HG03520 (cell line): ENCODE measurements around the gene DBX2.
"Not testable (repeated sequence)": the region's sequence is repeated elsewhere in the genome, so short reads cannot be mapped to it uniquely, and the experiment has no call there.

Experiments
- ATAC-seq: cut with Tn5 transposase; IDR thresholded peaks from one replicate; pipeline ENCODE4 v1.9.1; 2021; ENCODE audit warnings: mild to moderate bottlenecking, moderate library complexity; ENCODE audit not compliant: unreplicated experiment

The DBX2 gene

DNA sequence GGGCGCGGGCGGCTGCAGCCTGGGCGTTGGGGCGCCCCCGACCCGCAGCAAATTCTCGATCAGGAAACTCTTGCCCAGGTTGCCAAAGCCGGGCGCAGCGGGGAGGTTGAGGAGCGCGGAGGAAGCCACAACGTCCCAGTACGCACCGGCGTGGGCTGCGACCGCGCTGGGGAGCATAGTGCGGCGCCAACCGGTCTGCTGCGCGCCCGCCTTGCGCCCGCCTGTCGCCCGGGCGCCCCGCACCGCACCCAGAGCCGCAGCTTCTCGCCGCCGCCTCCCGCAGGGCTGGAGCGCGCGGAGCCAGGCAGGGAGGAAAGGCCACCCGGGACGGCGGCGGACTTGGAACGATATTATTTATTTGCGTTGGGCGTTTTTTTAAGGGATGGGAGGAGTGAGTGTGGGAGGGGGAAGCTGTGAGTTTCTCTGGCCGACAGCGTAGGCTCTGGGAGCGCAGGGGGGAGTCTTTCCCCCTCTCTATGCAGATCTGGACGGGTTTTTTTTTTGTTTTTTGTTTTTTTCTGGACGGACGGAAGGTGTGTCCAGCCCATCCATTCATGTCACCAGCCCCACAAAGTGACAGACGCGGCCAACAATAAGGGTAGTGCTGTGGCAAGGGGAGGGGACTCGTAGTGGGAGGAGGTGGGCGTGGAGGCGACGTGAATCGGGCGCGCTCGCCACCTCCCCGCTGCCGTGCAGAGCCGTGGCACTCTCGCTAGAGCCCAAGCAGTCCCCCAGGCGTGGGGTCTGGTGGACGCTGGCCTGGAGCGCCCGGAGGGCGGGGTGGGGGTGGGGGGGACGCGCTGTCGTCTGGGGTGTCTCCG, at the start of gene DBX2:
Gene DBX2 (minus strand): TSS at position 349 of the 821 bp plus-strand sequence. CDS start 172 bp downstream, at position 177.
- ATAC-seq, result no peak

DNA sequence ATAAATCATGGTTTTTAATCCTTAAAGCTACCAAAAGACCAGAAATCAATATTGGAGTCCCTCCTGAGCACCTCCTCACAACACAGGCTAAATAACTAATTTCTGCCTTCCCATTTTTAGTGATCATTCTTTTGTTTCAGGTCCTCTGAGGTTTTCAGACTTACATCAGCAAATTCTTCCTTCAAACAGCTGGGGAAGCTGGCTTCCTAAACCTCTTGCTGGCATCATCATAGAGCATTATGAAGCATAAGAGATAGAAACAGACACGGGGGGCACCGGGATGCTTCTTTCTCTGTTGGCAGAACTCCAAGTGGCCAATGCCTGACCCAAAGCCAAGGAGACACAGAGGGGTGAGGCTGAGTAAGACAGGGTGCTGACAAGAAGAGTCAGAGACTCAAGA, 47.9 kb upstream of the DBX2 start:
- no peak for ATAC-seq

DNA sequence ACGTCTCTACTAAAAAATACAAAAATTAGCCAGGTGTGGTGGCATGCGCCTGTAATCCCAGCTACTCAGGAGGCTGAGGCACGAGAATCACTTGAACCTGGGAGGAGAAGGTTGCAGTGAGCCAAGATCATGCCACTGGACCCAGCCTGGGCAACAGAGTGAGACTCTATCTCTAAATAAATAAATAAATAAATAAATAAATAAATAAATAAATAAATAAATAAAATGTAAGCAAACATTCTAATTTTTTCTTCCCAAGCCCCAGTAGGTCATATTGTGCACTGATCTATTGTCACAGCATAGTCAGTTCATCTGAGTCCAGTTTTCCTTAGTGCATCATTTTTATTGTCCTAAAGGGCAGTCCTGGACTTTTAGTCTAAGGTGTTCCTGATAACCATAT, 44.5 kb upstream of the DBX2 start:
- not testable (repeated sequence) for ATAC-seq

DNA sequence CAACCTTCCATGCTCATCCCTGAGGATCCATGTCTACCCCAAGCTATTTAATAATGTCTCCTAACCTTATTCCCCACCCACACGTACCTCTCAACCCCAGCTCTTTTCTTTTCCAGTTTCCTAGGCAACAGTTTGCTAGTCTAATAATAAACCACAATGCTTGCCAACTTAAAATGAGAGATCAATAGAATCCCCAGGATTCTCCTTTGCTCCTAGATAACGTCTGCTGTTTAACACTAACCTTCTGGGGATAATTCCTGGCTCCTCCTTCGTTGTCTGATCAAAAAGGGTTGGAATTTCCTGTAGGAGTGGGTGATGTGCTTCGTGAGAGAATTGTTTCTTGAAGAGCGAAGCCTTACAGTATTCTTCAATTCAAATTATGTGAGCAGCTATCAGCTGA, 42.2 kb upstream of the DBX2 start:
- ATAC-seq, result no peak

DNA sequence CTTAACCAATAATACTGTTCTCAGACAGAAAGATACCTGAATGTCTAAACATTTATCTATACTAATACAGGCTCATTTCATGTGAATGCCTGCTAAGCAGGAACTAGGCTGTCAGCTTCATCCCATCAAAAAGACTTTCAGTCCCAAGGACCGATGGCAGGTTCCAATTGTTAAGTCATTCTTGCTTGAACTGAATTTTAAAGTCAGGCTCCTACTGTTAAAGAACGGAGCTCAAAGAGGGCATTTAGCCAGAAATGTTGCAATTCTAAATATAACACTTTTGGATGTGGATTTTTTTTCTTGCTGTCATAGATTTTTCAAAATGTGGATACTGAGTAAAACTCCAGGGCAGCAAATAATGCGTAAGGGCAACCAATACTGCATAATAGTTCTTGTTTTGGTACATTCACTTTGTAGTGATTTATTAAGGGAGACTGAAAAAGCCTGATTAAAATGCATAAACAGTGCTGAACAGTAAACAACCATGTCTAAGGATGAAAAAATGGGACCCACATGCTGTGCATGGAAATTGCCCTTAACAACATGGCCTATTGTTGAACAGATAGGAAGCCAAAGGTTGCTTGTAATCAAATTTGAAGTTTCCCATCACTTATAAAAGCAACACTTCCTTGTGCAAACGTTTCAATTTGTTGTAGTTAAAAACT, 38.6 kb upstream of the DBX2 start:
- no peak for ATAC-seq

DNA sequence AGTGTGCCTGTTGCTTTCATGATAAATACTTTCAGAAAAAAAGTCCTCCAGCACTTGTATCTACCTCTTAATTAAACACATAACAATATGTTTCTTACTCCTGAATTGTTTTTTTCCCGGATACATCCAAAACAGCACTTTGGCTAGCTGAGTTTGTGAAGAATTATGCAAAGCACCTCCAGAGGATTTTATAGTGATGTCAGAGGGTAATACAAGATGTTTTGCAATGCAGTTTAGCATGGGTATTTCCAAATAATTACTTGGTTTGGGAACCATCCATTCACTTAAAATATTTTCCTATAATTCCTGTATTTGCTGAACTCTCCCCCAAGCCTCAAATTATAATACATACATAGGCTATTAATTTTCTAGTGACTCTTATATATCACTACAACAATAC, 37.7 kb upstream of the DBX2 start:
- no peak for ATAC-seq

DNA sequence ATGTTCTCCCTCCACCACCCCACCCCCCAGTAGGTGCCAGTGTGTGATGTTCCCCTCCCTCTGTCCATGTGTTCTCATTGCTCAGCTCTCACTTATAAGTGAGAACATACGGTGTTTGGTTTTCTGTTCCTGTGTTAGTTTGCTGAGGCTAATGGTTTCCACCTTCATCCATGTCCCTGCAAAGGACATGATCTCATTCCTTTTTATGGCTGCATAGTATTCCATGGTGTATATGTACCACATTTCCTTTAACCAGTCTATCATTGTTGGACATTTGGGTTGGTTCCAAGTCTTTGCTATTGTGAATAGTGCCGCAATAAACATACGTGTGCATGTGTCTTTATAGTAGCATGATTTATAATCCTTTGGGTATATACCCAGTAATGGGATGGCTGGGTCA, 33.3 kb upstream of the DBX2 start:
- ATAC-seq, result not testable (repeated sequence)

DNA sequence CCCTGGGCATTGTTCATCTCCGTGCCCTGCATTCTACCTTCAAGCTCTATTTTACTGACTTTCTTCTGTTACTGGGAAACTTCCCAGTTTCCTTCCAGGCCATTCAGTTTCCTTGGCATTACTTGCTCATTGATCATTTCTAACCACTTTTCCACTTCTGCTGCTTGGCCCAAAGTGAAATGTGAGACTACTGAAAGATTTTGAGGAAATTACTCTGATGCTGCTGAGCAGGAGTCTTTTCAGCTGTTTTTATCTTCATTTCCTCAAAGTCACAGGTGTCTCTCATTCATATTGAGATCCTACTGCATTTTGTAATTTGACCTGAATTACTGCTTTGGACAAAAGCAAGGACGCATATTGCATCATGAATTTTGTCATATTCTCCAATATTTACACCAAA, 26.4 kb upstream of the DBX2 start:
- ATAC-seq, result no peak

DNA sequence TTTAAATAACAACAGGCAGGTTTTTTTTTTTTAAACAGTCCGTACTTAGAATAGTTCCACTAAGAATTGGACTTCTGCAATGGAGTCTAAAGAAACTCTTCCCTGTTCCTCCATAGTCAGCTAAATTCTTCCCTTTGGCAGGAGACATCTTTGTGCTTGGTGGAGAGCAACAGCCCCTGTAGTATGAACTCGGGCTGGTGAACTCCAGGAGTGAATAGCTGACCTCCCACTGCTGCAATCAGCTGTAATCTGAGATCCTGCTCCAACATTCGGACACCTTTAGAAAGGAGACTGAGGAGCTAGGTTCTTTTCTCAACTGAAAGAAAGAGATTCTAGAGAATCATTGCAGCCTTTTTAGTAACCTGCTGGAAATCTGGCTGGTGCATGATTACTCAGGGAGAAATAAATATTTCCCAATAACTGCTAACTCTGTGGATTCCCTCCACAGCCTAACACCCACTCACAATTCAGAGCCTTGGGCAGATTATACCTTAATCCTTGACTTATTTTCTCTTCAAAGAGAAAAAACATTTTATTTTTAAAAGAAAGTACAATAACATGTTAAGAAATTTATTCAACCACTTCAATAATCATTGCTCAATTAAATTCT, 25.6 kb upstream of the DBX2 start:
- ATAC-seq, result no peak

DNA sequence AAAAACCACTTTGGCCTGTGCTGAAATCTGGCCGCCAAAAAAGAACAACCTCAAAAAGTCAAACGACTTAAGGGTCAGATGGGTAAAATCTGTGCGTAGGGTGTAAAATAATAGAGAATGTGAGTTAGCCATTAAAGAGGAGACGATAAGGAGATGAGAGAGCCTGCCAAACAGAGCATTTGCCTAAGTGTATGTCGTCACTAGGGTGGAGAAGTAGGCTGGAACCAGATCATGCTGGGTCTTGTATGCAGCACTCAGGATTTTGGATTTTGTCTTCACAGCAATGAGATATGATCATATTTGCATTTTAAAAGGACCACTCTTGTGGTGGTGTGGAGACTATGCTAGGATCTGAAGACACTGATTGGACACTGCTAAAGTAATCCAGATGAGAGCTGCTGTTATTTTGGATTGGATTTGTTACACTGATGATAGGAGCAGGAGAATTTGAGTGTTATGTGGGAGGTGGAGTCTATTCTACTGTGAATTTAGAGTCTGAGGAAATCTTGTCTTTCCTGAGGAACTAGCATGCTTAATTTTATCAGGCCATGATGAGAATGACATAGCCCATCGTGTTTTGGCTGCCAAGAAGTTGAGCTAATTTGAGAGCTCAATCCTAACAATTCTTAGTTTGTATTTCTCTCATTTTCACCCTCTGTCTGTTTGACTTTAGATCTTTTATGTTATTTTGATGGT, 24.8 kb upstream of the DBX2 start:
- no peak for ATAC-seq

DNA sequence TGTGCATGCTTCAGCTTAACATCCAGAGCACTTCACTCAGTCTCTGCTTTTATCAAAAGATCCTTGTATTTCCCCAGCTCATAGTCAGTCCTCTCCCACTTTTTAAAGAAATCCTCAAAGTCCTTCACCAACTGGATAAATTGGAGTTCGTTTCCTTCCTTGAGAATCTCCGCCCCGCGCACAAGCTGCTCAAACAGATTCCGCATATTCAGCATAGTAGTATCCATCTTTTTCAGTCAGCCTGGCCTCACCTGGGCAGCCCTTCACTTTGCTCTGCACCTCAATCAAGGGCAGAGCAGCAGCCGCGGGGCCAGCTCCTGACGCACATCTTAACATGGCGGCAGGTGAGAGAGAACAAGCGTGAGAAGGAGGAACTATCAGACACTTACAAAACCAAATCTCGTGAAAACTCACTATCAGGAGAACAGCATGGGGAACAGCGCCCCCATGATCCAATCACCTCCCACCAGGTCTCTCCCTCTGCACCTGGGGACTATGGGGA, 14.3 kb upstream of the DBX2 start:
- ATAC-seq, result no peak

DNA sequence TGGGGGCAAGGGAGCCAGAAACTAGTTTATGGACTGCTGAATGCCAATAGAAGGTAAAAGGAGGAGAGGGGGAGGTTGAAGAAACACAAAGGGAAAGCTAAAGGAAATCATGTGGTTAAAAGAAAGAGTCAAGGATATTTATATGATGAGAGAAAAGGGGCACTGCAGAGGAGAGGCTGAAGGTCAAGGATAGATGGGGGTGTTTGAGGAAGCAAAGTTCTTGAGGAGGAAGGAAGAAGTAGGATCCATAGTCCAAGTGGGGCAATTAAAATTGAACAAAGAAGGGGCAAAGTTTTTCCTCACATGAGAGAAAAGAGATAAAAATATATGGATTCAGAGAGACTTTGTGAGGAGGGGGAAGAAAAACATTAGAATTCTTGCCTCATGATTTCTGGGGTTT, 10.1 kb upstream of the DBX2 start:
- ATAC-seq, result no peak

DNA sequence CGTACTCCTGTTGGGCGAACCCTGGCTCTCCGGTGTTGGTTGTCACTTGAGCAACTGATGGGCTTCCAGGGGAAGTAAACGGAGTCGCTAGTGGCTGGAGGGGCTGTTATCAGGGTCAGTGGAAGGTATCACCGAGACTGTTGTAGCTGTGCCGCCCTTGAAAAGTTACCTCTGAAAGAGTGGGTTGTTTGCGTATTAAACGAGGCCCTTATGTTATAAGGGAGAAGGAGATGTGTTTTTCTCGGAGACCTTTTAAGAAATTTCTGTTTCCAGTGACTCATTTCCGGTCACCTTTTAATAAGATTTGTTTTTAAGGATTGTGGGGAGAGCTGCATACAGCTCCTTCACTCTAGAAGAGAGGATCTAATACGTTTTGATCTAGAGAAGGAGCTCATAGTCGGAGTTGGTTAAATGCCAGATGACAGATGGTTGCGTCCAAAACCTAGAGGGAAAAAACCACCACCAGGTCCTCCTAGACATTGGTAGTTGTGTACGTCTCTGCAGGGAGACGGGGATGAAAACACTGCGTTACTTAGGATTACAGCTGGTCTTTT, 750 bp upstream of the DBX2 start:
- no peak for ATAC-seq

DNA sequence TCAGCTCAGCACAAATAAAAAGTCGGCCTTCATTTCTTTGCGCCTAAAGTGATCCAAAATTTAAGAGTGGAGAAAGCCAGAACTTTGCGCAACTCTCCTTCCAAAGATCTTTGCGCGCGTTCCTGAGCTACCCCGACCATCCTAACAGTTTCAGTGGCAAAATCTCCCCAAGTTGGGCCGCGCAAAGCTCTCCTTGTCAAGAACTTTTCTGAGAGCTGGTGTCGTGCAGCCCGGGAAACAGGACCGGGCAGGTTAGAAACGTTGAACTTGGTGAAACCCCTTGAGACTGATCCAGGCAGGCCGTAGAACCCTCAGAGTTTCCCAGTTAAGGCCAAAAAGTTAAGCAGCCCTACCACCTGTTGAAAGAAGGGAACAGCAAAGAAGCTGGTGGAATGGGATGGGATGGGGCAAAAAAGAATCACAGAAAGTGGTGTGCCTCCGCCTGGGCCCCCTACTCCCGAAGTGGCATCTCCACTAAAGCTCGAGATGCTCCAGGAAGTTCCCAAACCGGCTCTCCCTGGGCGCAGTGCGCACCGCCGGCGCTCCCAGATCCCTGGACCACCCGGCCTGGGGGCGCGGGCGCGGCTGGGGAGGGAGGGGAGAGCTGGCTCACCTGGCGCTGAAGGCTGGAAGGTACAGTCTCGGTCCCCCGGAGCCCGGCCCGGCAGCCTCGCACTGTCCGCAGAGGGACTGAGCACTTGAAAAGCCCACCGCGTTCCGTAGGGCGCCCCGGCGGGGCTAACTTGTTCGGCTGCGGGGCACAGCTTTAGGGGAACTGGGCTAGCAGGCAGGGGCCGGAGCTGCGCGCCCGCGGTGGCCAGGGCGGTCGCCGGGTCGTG, 768 bp downstream of the DBX2 start:
- no peak for ATAC-seq

DNA sequence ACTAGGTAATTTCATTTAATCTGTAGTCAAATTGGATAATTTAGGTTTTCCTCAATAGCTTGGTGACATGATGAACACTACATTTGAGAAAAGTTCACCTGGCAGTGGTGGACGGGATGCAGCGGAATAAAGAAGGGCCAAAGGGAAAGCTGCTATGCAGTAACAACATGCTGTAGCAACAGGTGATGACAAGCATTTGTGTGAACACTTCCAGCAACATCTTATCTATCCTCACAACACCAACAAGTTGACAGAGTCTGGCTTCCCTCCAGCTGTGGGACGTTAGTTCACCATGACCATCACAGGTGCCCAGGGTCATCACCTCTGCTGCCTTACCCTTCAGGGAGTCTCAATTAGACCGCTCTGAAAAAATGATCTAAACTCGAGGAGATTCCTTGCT, 8.3 kb downstream of the DBX2 start:
- ATAC-seq, result no peak

DNA sequence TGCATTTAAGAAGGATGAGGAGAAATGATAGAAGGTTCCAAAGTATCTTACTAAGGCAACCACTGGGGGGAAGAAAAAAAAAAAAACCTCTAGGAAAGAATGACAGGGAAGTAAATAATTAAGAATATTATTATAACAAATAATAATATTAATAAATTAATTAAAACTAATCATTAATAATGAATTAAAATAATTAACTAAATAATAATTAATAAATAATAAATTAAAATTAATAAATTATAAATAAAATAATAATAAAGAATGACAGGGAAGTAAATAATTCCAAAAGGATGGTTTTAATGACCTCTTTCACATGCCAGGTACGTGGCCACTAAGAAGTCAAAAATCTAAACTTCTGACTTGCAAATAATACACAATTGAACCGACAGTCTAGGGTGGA, 9.9 kb downstream of the DBX2 start:
- ATAC-seq, result no peak

DNA sequence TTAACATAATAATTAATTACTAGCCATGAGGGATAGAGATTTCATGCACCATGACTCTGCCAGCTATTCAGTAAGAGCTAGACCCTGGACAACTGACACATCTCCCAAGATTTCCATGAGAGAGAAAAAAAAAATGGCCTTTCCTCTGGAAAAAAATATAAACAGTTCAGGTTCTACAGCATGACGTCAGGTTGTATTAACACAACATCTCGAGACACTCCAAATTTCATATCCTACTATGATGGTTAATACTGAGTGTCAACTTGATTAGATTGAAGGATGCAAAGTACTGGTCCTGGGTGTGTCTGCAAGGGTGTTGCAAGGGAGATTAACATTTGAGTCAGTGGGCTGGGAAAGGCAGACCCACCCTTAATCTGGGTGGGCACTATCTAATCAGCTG, 11.1 kb downstream of the DBX2 start:
- ATAC-seq, result no peak

DNA sequence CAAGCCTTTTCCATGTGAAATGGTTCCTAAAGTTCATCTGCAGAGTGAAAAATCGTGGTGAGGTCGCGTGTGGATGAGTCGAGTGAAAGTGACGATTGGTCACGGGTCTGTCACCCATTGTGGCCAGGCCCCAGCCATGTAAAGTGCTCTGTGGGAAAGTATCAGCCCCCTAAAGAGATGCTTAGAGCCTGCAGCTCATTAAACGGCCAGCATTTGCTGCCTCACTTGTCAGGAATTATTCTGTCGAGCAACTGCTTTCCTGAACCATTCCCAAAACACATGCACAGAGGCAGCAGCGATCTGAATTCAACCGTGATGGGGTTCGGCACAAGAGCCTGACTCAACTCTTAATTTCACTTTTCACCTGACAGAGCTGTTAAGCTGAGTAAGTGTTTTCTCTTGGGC, 16.0 kb downstream of the DBX2 start:
- no peak for ATAC-seq

DNA sequence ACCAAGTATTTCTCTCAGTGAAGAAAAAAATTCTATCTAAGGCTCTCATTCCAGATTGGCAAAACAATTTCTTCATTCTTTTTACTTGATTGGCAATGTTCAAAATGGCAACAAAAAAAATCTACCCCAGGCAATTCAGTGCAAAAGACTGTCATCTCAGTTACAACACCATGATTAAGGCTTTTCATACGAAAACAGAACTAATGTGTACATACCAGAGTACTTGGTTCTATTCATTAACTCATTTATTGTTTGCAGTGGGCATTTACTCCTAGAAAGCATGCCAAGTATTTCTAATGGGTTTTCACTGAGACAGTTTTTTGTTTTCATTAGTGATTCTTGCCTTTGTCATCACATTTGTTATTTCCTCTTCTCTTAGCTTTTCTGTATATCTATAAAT, 33.0 kb downstream of the DBX2 start:
- ATAC-seq, result no peak

DNA sequence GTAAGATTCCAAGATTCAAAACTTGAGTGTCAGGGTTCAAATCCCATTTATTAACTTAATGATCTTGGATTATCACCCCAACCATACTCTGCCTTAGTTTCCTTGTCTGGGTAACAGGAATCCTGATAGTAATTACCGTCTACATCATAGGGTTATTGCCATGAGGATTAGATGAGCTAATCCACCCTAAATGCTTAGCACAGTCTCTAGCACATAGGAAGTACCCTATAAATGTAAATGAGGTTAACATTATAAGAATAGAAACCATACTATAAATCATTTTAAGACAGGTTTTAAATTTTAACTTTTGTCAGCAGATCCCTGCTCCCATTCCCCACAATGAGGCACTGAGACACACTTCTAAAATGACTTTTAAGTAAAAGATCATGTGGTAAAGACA, 36.5 kb downstream of the DBX2 start:
- ATAC-seq, result no peak
